Adipocyte (in vitro differentiated cells): ENCODE measurements around the gene CD300LF.

Experiments
- DNase-seq: peaks from one replicate; pipeline ENCODE4 v3.0.0-alpha.2; 2015; ENCODE audit warnings: low read depth
- H3K27me3 ChIP-seq: replicated peaks from 2 replicates; pipeline ENCODE4 v1.7.0; 2013; ENCODE audit warnings: mild to moderate bottlenecking, low read length, moderate library complexity; ENCODE audit not compliant: control insufficient read depth, insufficient read depth
- H3K36me3 ChIP-seq: 2 replicates; pipeline ENCODE4 v1.7.0; 2013; ENCODE audit warnings: low read length, mild to moderate bottlenecking, moderate library complexity; ENCODE audit not compliant: control insufficient read depth, insufficient read depth, severe bottlenecking
- H3K4me1 ChIP-seq: 2 replicates; pipeline ENCODE4 v1.7.0; 2013; ENCODE audit warnings: mild to moderate bottlenecking, low read length, moderate library complexity; ENCODE audit not compliant: control insufficient read depth, insufficient read depth
- H3K4me3 ChIP-seq: 2 replicates; pipeline ENCODE4 v1.7.0; 2013; ENCODE audit warnings: mild to moderate bottlenecking, low read length, moderate library complexity
- H3K9ac ChIP-seq: 2 replicates; pipeline ENCODE4 v1.7.0; 2013; ENCODE audit warnings: mild to moderate bottlenecking, low read length, moderate library complexity
- H3K9me3 ChIP-seq: 2 replicates; pipeline ENCODE4 v1.7.0; 2013; ENCODE audit warnings: mild to moderate bottlenecking, low read length, moderate library complexity; ENCODE audit not compliant: control insufficient read depth

The CD300LF gene

GRCh38 chr17:74712756-74713155 is at the start of gene CD300LF:
Gene CD300LF, minus strand, starts transcription at chr17:74712923. Its CDS starts 57 bp downstream, at chr17:74712866.
- Histone ChIP-seq H3K9ac (no peak within 1 kb of the TSS), H3K4me3 (no peak within 1 kb of the TSS), H3K9me3 (no peaks in the 10 kb centered on the region), H3K36me3 (no peaks in the 10 kb centered on the region), H3K4me1 (no peaks in the 10 kb centered on the region), H3K27me3 (peaks cover 53% of the 10 kb centered on the region)
- no peak for DNase-seq

DNA sequence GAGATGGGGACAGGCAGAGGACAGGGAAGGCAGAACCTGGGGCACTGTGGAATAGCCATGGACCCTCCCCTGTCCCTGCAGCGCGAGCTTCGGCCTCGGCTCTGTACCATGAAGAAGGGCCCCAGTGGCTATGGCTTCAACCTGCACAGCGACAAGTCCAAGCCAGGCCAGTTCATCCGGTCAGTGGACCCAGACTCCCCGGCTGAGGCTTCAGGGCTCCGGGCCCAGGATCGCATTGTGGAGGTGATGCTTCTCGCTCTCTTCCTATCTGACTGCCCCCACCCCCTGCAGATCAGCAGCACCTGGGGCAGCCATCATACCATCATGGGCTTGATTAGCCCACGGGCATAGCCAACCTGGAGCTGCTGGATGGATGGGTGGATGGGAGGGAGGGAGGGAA is 49.2 kb upstream of the CD300LF start:
- Histone ChIP-seq H3K27me3 (no peaks in the 10 kb centered on the region), H3K4me3 (no peak overlapping the region), H3K4me1 (peaks cover 10% of the 10 kb centered on the region), H3K9ac (no peak overlapping the region), H3K9me3 (no peaks in the 10 kb centered on the region), H3K36me3 (no peaks in the 10 kb centered on the region)
- DNase-seq = no peak

DNA sequence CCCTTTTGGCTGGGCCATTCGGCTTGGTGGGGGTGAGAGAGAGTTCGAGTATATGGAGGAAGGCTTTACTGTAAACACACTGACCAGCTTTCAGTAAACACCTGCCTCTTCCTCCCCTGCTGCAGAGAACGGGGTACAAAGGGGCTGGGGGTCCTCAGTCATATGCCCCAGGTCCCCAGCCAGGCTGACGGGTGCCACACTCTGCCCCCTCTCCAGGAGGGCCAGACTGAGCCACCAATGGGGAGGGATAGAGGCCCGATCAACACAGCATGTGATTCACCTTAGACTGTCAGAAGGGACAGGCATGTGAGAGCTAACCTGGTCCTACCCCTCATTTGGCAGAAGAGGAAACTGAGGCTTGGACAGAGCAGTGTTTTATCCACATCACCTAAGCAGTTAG is 48.7 kb upstream of the CD300LF start:
- no peak for DNase-seq
- no peak overlapping the region for H3K4me3 ChIP-seq
- no peaks in the 10 kb centered on the region for H3K36me3 ChIP-seq
- H3K9me3 ChIP-seq = no peaks in the 10 kb centered on the region
- peaks cover 10% of the 10 kb centered on the region for H3K4me1 ChIP-seq
- H3K9ac ChIP-seq = no peak overlapping the region
- H3K27me3 ChIP-seq = no peaks in the 10 kb centered on the region

- Histone ChIP-seq H3K27me3 (no peaks in the 10 kb centered on the region), H3K36me3 (no peaks in the 10 kb centered on the region), H3K9ac (no peak overlapping the region), H3K4me1 (peaks cover 10% of the 10 kb centered on the region), H3K9me3 (no peaks in the 10 kb centered on the region), H3K4me3 (no peak overlapping the region)
- DNase-seq = no peak
Measured at GRCh38 chr17:74760404-74761105, 47.8 kb upstream of the CD300LF start.

- Histone ChIP-seq H3K36me3 (no peaks in the 10 kb centered on the region), H3K9me3 (no peaks in the 10 kb centered on the region), H3K4me3 (no peak overlapping the region), H3K4me1 (peaks cover 10% of the 10 kb centered on the region), H3K27me3 (no peaks in the 10 kb centered on the region), H3K9ac (no peak overlapping the region)
- DNase-seq = no peak
Measured at GRCh38 chr17:74759941-74760340, 47.2 kb upstream of the CD300LF start.

DNA sequence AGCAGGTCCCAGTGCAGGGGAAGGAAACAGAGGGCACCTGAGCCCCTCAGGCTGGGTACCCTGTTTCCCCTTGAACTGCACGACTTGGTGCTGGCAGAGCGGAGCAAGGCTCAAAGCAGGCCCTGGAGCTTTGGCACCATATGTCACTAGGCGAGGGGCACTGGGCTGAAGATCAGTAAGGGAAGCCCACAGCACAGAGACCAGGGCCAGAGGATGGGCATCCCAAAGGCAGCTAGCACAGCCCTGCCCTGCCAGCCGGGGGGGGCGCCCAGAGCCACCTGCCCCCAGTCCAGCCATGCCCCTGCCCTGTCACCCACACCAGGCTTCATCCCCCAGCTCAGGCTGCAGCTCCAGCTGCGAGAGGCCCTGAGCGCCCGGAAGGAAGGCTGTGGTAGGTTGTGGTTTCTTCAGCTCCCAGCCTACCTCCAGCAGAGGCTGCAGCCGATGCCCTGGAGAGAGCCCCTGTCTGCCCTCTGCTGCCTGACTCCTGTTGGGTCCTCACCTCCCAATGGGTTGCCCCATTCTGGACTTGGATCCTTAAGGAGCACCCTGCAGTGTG is 46.6 kb upstream of the CD300LF start:
- Histone ChIP-seq H3K36me3 (no peaks in the 10 kb centered on the region), H3K27me3 (no peaks in the 10 kb centered on the region), H3K9me3 (no peaks in the 10 kb centered on the region), H3K4me1 (peaks cover 10% of the 10 kb centered on the region), H3K4me3 (no peak overlapping the region), H3K9ac (no peak overlapping the region)
- no peak for DNase-seq

DNA sequence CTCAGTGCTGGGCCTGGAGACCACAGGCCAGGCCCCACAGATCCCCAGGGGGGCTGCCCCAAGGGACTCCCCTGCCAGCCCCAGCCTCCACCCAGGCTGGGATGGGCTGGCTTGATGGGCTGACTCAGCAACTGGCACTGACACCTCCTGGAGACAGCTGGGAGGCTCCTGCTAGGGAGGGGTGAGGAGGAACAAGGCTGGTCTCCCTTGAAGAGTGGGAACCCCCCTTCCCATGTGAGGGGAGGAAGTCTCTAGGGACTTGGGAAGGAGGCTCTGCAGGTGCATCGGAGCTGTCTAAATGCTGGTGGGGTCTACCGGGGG is 46.1 kb upstream of the CD300LF start:
- no peaks in the 10 kb centered on the region for H3K36me3 ChIP-seq
- H3K9ac ChIP-seq = no peak overlapping the region
- DNase-seq = no peak
- no peaks in the 10 kb centered on the region for H3K27me3 ChIP-seq
- H3K4me1 ChIP-seq = peaks cover 10% of the 10 kb centered on the region
- no peak overlapping the region for H3K4me3 ChIP-seq
- H3K9me3 ChIP-seq = no peaks in the 10 kb centered on the region

DNA sequence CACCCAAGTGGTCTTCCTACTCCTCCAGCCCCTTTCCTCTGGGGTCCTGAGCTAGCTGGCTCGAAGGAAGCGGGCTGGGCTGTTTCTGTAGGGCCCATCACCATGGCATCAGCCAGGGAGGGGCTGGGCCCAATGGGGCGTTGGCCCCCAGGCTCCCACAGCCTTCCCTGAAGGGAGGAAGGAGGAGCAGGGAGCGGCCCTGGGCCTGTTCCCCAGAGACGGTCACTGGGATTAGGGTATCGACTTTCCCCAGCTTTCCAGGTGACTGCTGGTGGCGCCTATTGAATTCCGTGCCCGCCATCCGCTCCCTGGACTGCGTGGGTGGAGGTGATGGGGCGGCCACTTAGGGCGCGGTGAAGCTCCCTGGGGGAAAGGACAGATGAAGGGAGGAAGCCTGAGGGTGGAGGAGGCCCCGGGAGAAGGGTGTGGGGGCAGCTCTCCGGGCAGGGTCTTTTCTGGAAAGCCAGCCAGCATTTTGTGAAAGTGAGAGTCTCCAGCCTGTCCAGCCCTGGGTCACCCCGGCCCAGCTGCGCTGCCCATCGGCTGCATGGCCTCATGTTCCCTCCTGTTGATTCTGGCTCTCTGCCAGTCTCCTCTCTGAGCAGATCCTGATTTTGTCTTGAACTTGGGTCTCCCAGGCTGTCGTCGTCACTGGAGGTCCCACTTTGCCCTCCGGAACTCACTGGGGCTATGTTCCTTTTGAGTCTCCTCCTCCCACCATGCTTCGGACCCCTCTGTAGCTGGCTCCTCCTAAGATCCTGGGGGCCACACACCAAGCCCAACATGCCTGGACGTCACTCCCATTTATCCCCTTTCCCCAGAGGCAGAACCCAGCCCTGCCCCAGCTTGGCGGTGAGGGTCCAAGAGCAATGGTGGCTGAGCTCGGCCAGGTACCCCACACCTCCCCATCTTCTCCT is 45.5 kb upstream of the CD300LF start:
- no peak overlapping the region for H3K4me3 ChIP-seq
- H3K27me3 ChIP-seq = no peaks in the 10 kb centered on the region
- H3K9me3 ChIP-seq = no peaks in the 10 kb centered on the region
- H3K9ac ChIP-seq = no peak overlapping the region
- peaks cover 10% of the 10 kb centered on the region for H3K4me1 ChIP-seq
- H3K36me3 ChIP-seq = no peaks in the 10 kb centered on the region
- no peak for DNase-seq

GRCh38 chr17:74757502-74757901 is 44.8 kb upstream of the CD300LF start:
- Histone ChIP-seq H3K9ac (no peak overlapping the region), H3K4me1 (peaks cover 10% of the 10 kb centered on the region), H3K27me3 (no peaks in the 10 kb centered on the region), H3K4me3 (no peak overlapping the region), H3K9me3 (no peaks in the 10 kb centered on the region), H3K36me3 (no peaks in the 10 kb centered on the region)
- DNase-seq = no peak

DNA sequence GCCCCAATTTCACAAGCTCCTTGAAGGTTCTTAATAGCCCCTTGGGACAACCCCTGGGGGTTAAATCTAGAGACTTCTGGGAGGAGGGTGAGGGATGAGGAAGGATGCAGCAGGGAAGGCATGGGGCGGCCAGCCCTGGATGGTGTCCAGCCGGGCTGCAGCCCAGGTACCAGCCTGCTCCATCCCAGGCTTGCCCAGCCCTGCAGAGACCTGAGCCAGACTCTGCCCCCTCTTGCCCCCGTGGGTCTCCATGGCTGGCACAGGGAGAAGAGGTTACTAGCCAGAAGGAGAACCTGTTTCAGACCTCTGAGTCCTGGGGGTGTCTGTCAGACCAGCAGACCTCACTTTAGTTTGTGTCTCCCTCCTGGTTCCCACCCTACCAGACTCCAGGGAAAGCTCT is 44.2 kb upstream of the CD300LF start:
- Histone ChIP-seq H3K36me3 (no peaks in the 10 kb centered on the region), H3K4me3 (no peak overlapping the region), H3K9me3 (no peaks in the 10 kb centered on the region), H3K9ac (no peak overlapping the region), H3K27me3 (no peaks in the 10 kb centered on the region), H3K4me1 (peaks cover 10% of the 10 kb centered on the region)
- no peak for DNase-seq

GRCh38 chr17:74755533-74755932 is 42.8 kb upstream of the CD300LF start:
- Histone ChIP-seq H3K9ac (no peak overlapping the region), H3K27me3 (no peaks in the 10 kb centered on the region), H3K4me1 (peaks cover 7% of the 10 kb centered on the region), H3K4me3 (no peak overlapping the region), H3K9me3 (no peaks in the 10 kb centered on the region), H3K36me3 (no peaks in the 10 kb centered on the region)
- no peak for DNase-seq
